H9 (cell line): Measurements from ENCODE around the gene PFKFB2. TPM values are rescaled to one million over a fixed set of nuclear protein-coding genes. Genes with fewer than 3 reads are reported as not detected.
A peak's percentile ranks its signal among the peaks of the same experiment; 100 is the strongest.

Experiments
- DNase-seq: peaks from one replicate; pipeline ENCODE4 v3.0.0-alpha.2; 2017
- H2AFZ ChIP-seq: one replicate; pipeline ENCODE4 v1.6.1; 2013; ENCODE audit warnings: mild to moderate bottlenecking, low read length, control low read depth, moderate library complexity
- H2AK5ac ChIP-seq: 2 replicates; pipeline ENCODE4 v1.6.1; 2013; ENCODE audit warnings: low read length, control low read depth, mixed read lengths; ENCODE audit not compliant: insufficient read length
- H2BK120ac ChIP-seq: one replicate; pipeline ENCODE4 v1.6.1; 2013; ENCODE audit warnings: low read depth, mild to moderate bottlenecking, low read length, control low read depth, inconsistent platforms; ENCODE audit not compliant: poor library complexity, severe bottlenecking
- H2BK12ac ChIP-seq: 2 replicates; pipeline ENCODE4 v1.6.1; 2013; ENCODE audit warnings: low read length, control low read depth, mixed read lengths, low read depth; ENCODE audit not compliant: insufficient read length
- H2BK15ac ChIP-seq: 2 replicates; pipeline ENCODE4 v1.6.1; 2013; ENCODE audit warnings: low read depth, low read length, control low read depth
- H2BK20ac ChIP-seq: one replicate; pipeline ENCODE4 v1.6.1; 2013; ENCODE audit warnings: low read depth, mild to moderate bottlenecking, low read length, control low read depth, inconsistent platforms; ENCODE audit not compliant: poor library complexity, severe bottlenecking
- H2BK5ac ChIP-seq: 2 replicates; pipeline ENCODE4 v1.6.1; 2013; ENCODE audit warnings: low read length, control low read depth, mixed read lengths; ENCODE audit not compliant: insufficient read length
- H3K14ac ChIP-seq: 2 replicates; pipeline ENCODE4 v1.6.1; 2013; ENCODE audit warnings: low read length, control low read depth; ENCODE audit not compliant: insufficient read depth
- H3K18ac ChIP-seq: 2 replicates; pipeline ENCODE4 v1.6.1; 2013; ENCODE audit warnings: low read depth, mild to moderate bottlenecking, mixed read lengths, low read length, control low read depth; ENCODE audit not compliant: insufficient read length
- H3K23ac ChIP-seq: 2 replicates; pipeline ENCODE4 v1.6.1; 2013; ENCODE audit warnings: low read length, control low read depth, mixed read lengths, low read depth; ENCODE audit not compliant: insufficient read length
- H3K23me2 ChIP-seq: 2 replicates; pipeline ENCODE4 v1.6.1; 2013; ENCODE audit warnings: low read depth, mild to moderate bottlenecking, mixed read lengths, low read length, control low read depth; ENCODE audit not compliant: insufficient read length, poor library complexity, severe bottlenecking
- H3K27ac ChIP-seq: 2 replicates; pipeline ENCODE4 v1.5.1; 2013; ENCODE audit warnings: low read length, control low read depth, mixed read lengths, low read depth; ENCODE audit not compliant: insufficient read length
- H3K27me3 ChIP-seq: 2 replicates; pipeline ENCODE4 v1.6.1; 2013; ENCODE audit warnings: low read length, control low read depth, inconsistent platforms; ENCODE audit not compliant: insufficient read depth
- H3K4ac ChIP-seq: 2 replicates; pipeline ENCODE4 v1.6.1; 2013; ENCODE audit warnings: low read depth, mild to moderate bottlenecking, control low read depth, inconsistent platforms, low read length, moderate library complexity
- H3K4me1 ChIP-seq: 2 replicates; pipeline ENCODE4 v1.6.1; 2013; ENCODE audit warnings: low read length, control low read depth, inconsistent platforms; ENCODE audit not compliant: insufficient read depth
- H3K4me2 ChIP-seq: 2 replicates; pipeline ENCODE4 v1.6.1; 2013; ENCODE audit warnings: low read length, control low read depth, mixed read lengths; ENCODE audit not compliant: insufficient read length, insufficient read depth
- H3K56ac ChIP-seq: 2 replicates; pipeline ENCODE4 v1.6.1; 2013; ENCODE audit warnings: low read depth, mild to moderate bottlenecking, mixed read lengths, low read length, control low read depth; ENCODE audit not compliant: insufficient read length
- H3K79me1 ChIP-seq: 2 replicates; pipeline ENCODE4 v1.6.1; 2013; ENCODE audit warnings: low read depth, mild to moderate bottlenecking, moderate library complexity, low read length, control low read depth, inconsistent platforms; ENCODE audit not compliant: insufficient read depth, poor library complexity, severe bottlenecking
- H3K79me2 ChIP-seq: 2 replicates; pipeline ENCODE4 v1.6.1; 2013; ENCODE audit warnings: low read length, control low read depth, inconsistent platforms; ENCODE audit not compliant: insufficient read depth
- H3K9ac ChIP-seq: 2 replicates; pipeline ENCODE4 v1.6.1; 2013; ENCODE audit warnings: low read length, control low read depth, mixed read lengths; ENCODE audit not compliant: insufficient read length; ENCODE audit errors: extremely low read depth
- H3K9me3 ChIP-seq: one replicate; pipeline ENCODE4 v1.6.1; 2013; ENCODE audit warnings: low read depth, low read length, inconsistent platforms; ENCODE audit not compliant: control insufficient read depth
- H3T11ph ChIP-seq: one replicate; pipeline ENCODE4 v1.6.1; 2013; ENCODE audit warnings: mild to moderate bottlenecking, low read length, control low read depth, inconsistent platforms
- H4K20me1 ChIP-seq: one replicate; pipeline ENCODE4 v1.6.1; 2013; ENCODE audit not compliant: control insufficient read depth, insufficient read length, insufficient read depth
- H4K5ac ChIP-seq: 2 replicates; pipeline ENCODE4 v1.6.1; 2013; ENCODE audit warnings: low read depth, mild to moderate bottlenecking, mixed read lengths, low read length, control low read depth; ENCODE audit not compliant: insufficient read length
- H4K8ac ChIP-seq: replicated peaks from 2 replicates; pipeline ENCODE4 v1.6.1; 2013; ENCODE audit warnings: low read length, control low read depth, mixed read lengths, low read depth; ENCODE audit not compliant: insufficient read length
- H4K91ac ChIP-seq: 2 replicates; pipeline ENCODE4 v1.6.1; 2013; ENCODE audit warnings: low read depth, mild to moderate bottlenecking, moderate library complexity, mixed read lengths, low read length, control low read depth; ENCODE audit not compliant: insufficient read length
- H3K27ac Mint-ChIP-seq, 3 experiments: 2 replicates in 2 of 3; 3 replicates in 1 of 3; pipeline ENCODE4 v1.8.0; 2020 to 2021; ENCODE audit warnings: mixed read lengths in 3 of 3, mild to moderate bottlenecking in 1 of 3, moderate library complexity in 1 of 3
- H3K27me3 Mint-ChIP-seq: 2 replicates; pipeline ENCODE4 v1.8.0; 2021; ENCODE audit warnings: low read depth, mild to moderate bottlenecking, moderate library complexity, mixed read lengths
- H3K36me3 Mint-ChIP-seq, 3 experiments: 2 replicates in 2 of 3; 3 replicates in 1 of 3; pipeline ENCODE4 v1.8.0; 2020 to 2021; ENCODE audit warnings: low read depth in 3 of 3, mixed read lengths in 3 of 3; ENCODE audit not compliant: insufficient read depth in 1 of 3
- H3K4me1 Mint-ChIP-seq, 2 experiments: 2 replicates each; pipeline ENCODE4 v1.8.0; 2020; ENCODE audit warnings: mixed read lengths in 2 of 2
- H3K4me3 Mint-ChIP-seq, 2 experiments: 2 replicates in 1 of 2; 3 replicates in 1 of 2; pipeline ENCODE4 v1.8.0; 2020 to 2021; ENCODE audit warnings: mild to moderate bottlenecking in 2 of 2, mixed read lengths in 2 of 2, moderate library complexity in 1 of 2
- H3K9me3 Mint-ChIP-seq, 2 experiments: 2 replicates in 1 of 2; 3 replicates in 1 of 2; pipeline ENCODE4 v1.8.0; 2020; ENCODE audit warnings: mild to moderate bottlenecking in 2 of 2, mixed read lengths in 2 of 2, moderate library complexity in 1 of 2
- WGBS: extraction: QIAGEN DNeasy Blood & Tissue Kit; methylation state at CpG from one replicate; pipeline ENCODE4 v1.1.7; 2013; ENCODE audit warnings: missing lambda C conversion rate, low lambda C conversion rate, mixed read lengths; ENCODE audit not compliant: insufficient read length; ENCODE audit errors: extremely low coverage; 5-methylcytosine and 5-hydroxymethylcytosine counted together
- total RNA-seq: library from RNA; stranded (reverse); gene quantifications from 2 replicates; pipeline ENCODE4 v1.2.1, GENCODE V29; 2021
- TF ChIP-seq, protein P1 (sequence below): fragments of 200-600 bp; sonication (generic); conservative IDR thresholded peaks from 3 replicates; pipeline ENCODE4 v1.8.0; 2021; ENCODE audit warnings: antibody characterized with exemption, mild to moderate bottlenecking

PFKFB2 gene
- total RNA-seq, 1 experiment from 2014 or later: 14.6 TPM

DNA sequence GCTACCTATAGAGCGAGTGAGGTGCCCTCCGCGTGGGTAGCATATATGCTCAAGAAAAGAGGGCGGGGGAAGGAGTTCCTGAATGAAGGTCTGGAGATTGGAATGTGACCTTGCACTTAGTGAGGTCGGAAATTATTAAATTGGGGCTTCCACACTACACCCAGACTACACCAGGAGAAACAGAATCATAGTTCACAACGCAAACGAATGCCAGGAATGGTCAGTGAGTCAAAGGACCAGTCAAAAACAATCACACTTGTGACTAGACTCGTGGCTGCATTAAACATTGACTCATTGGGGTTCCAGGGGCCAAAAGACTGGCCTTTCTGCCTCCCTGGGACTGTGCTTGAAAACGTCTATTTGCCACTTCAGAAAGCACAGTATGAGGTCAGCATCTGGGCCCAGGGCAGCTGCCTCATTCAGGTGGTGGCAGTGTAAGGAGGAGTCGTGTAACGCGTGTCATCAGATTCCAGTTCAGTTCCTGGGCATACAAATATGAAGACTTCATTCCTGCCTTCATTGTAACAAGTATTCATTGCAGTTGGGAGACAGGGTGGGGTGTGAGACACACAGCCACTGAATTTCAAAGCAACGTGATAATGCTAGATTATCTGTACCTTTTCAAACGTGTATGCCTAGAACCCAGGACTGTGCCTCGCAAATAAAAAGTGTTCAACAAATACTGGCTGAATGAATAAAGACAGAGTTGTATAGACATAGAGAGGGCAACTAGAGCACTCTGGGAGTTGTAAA is 1.7 kb upstream of the PFKFB2 start, which contains the start of gene YOD1:
TSS of gene YOD1 (minus strand) at position 18 of the 753 bp plus-strand sequence. CDS start 178 bp downstream, outside the sequence.
- H3K4ac ChIP-seq: no peak within 1 kb of the TSS
- peaks cover 11% of the 10 kb centered on the region for H3K23me2 ChIP-seq
- H3K27ac ChIP-seq: peak within 1 kb of the TSS; percentile 77
- H3K14ac ChIP-seq: peak within 1 kb of the TSS; percentile 94
- H3K36me3 Mint-ChIP-seq: peaks cover 13 to 28% (median 20%) of the 10 kb centered on the region in 3 experiments; a peak in 6 of 7 replicates
- no peaks in the 10 kb centered on the region for H4K20me1 ChIP-seq
- H3K4me1 Mint-ChIP-seq: peaks cover 36 to 40% of the 10 kb centered on the region in 2 experiments
- H3K23ac ChIP-seq: no peak within 1 kb of the TSS
- H2AK5ac ChIP-seq: no peak within 1 kb of the TSS
- H3K9me3 ChIP-seq: no peaks in the 10 kb centered on the region
- H3K27me3 ChIP-seq: no peaks in the 10 kb centered on the region
- peak within 1 kb of the TSS; percentile 99 to 100 for H3K4me3 Mint-ChIP-seq
- no peaks in the 10 kb centered on the region for H3K79me1 ChIP-seq
- no peak within 1 kb of the TSS for H2BK12ac ChIP-seq
- H2BK120ac ChIP-seq: no peak within 1 kb of the TSS
- peaks cover 1% of the 10 kb centered on the region for H3K27me3 Mint-ChIP-seq
- no peak within 1 kb of the TSS for H4K91ac ChIP-seq
- H3K4me2 ChIP-seq: peak within 1 kb of the TSS; percentile 63
- H2BK5ac ChIP-seq: peak within 1 kb of the TSS; percentile 9
- H3K79me2 ChIP-seq: peaks cover 10% of the 10 kb centered on the region; the same call in 1 of the 2 replicates
- no CpG with 5 or more reads among the region's 15 CpGs for WGBS
- no peaks in the 10 kb centered on the region; a peak in 1 of 5 replicates for H3K9me3 Mint-ChIP-seq
- no peak within 1 kb of the TSS for H4K8ac ChIP-seq
- no peak within 1 kb of the TSS for H3K56ac ChIP-seq
- peak within 1 kb of the TSS; percentile 100 for H2AFZ ChIP-seq
- peak within 1 kb of the TSS; percentile 96 for H3K18ac ChIP-seq
- DNase-seq: no peak
- H3K27ac Mint-ChIP-seq: peak within 1 kb of the TSS; percentile 99
- no peak within 1 kb of the TSS for H2BK20ac ChIP-seq
- peak within 1 kb of the TSS; percentile 98 for H3K9ac ChIP-seq
- TF ChIP-seq, protein P1, sequence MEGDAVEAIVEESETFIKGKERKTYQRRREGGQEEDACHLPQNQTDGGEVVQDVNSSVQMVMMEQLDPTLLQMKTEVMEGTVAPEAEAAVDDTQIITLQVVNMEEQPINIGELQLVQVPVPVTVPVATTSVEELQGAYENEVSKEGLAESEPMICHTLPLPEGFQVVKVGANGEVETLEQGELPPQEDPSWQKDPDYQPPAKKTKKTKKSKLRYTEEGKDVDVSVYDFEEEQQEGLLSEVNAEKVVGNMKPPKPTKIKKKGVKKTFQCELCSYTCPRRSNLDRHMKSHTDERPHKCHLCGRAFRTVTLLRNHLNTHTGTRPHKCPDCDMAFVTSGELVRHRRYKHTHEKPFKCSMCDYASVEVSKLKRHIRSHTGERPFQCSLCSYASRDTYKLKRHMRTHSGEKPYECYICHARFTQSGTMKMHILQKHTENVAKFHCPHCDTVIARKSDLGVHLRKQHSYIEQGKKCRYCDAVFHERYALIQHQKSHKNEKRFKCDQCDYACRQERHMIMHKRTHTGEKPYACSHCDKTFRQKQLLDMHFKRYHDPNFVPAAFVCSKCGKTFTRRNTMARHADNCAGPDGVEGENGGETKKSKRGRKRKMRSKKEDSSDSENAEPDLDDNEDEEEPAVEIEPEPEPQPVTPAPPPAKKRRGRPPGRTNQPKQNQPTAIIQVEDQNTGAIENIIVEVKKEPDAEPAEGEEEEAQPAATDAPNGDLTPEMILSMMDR: no peak
- no peak within 1 kb of the TSS for H2BK15ac ChIP-seq
- H4K5ac ChIP-seq: peak within 1 kb of the TSS; percentile 33
- H3K4me1 ChIP-seq: peaks cover 3% of the 10 kb centered on the region; the same call in 1 of the 2 replicates
- H3T11ph ChIP-seq: no peak within 1 kb of the TSS
